Endothelial cell (in vitro differentiated cells): ENCODE results near the gene PIGC. TPM values are rescaled to one million over a fixed set of nuclear protein-coding genes. Genes with fewer than 3 reads are reported as not detected.

Experiments used
- DNase-seq: peaks from one replicate; pipeline ENCODE4 v3.0.0; 2021; ENCODE audit warnings: low spot score
- H3K27ac Mint-ChIP-seq: one replicate; pipeline ENCODE4 v1.8.0; 2021; ENCODE audit warnings: mixed read lengths, inconsistent platforms; ENCODE audit not compliant: unreplicated experiment
- H3K27me3 Mint-ChIP-seq: one replicate; pipeline ENCODE4 v1.8.0; 2021; ENCODE audit warnings: mild to moderate bottlenecking, moderate library complexity, mixed read lengths, inconsistent platforms; ENCODE audit not compliant: unreplicated experiment
- H3K36me3 Mint-ChIP-seq: one replicate; pipeline ENCODE4 v1.8.0; 2021; ENCODE audit warnings: mild to moderate bottlenecking, low read depth, mixed read lengths, inconsistent platforms; ENCODE audit not compliant: unreplicated experiment
- H3K4me1 Mint-ChIP-seq: one replicate; pipeline ENCODE4 v1.8.0; 2021; ENCODE audit warnings: mild to moderate bottlenecking, mixed read lengths, inconsistent platforms; ENCODE audit not compliant: unreplicated experiment
- H3K4me3 Mint-ChIP-seq: one replicate; pipeline ENCODE4 v1.8.0; 2021; ENCODE audit warnings: mild to moderate bottlenecking, mixed read lengths, inconsistent platforms; ENCODE audit not compliant: unreplicated experiment
- H3K9me3 Mint-ChIP-seq: one replicate; pipeline ENCODE4 v1.8.0; 2021; ENCODE audit warnings: mixed read lengths, inconsistent platforms; ENCODE audit not compliant: unreplicated experiment
- CTCF ChIP-seq: fragments of 200-600 bp; sonication (generic); IDR thresholded peaks from one replicate; pipeline ENCODE4 v1.5.0; 2021; ENCODE audit warnings: antibody characterized with exemption; ENCODE audit not compliant: unreplicated experiment
- total RNA-seq: library from RNA; stranded (reverse); fragmentation: NEBNext Ultra II Directional; extraction: Animal tissue kit (Norgen Biotek cat#: 25700); gene quantifications from one replicate; pipeline ENCODE4 v1.2.1, GENCODE V29; 2021; ENCODE audit not compliant: unreplicated experiment

Gene PIGC
- total RNA-seq, 1 donor from 2014 or later = 23.7 TPM

- Mint-ChIP-seq H3K9me3 (no peaks in the 10 kb centered on the region), H3K36me3 (no peaks in the 10 kb centered on the region), H3K4me3 (no peak overlapping the region), H3K27me3 (no peaks in the 10 kb centered on the region), H3K27ac (no peak overlapping the region), H3K4me1 (peaks cover 24% of the 10 kb centered on the region)
- no peak for DNase-seq
- no peak for TF ChIP-seq CTCF
Measured at GRCh38 chr1:172404121-172404520, 39.7 kb downstream of the PIGC start.

- Mint-ChIP-seq H3K27me3 (no peaks in the 10 kb centered on the region), H3K4me3 (no peak overlapping the region), H3K9me3 (no peaks in the 10 kb centered on the region), H3K4me1 (peaks cover 35% of the 10 kb centered on the region), H3K36me3 (no peaks in the 10 kb centered on the region), H3K27ac (no peak overlapping the region)
- DNase-seq = no peak
- no peak for TF ChIP-seq CTCF
Measured at GRCh38 chr1:172402878-172403569, 40.8 kb downstream of the PIGC start.

- Mint-ChIP-seq H3K4me1 (peaks cover 38% of the 10 kb centered on the region), H3K27me3 (no peaks in the 10 kb centered on the region), H3K36me3 (no peaks in the 10 kb centered on the region), H3K4me3 (no peak overlapping the region), H3K27ac (no peak overlapping the region), H3K9me3 (no peaks in the 10 kb centered on the region)
- peak; percentile 26 for TF ChIP-seq CTCF
- DNase-seq = no peak
Measured at GRCh38 chr1:172401892-172402291, 42.0 kb downstream of the PIGC start.

GRCh38 chr1:172401477-172401876 lies 42.4 kb downstream of the PIGC start:
- H3K27ac Mint-ChIP-seq = no peak overlapping the region
- H3K4me3 Mint-ChIP-seq = no peak overlapping the region
- TF ChIP-seq CTCF = no peak
- DNase-seq = no peak
- no peaks in the 10 kb centered on the region for H3K27me3 Mint-ChIP-seq
- no peaks in the 10 kb centered on the region for H3K9me3 Mint-ChIP-seq
- peaks cover 38% of the 10 kb centered on the region for H3K4me1 Mint-ChIP-seq
- H3K36me3 Mint-ChIP-seq = no peaks in the 10 kb centered on the region

GRCh38 chr1:172400722-172401105 lies 43.2 kb downstream of the PIGC start:
- Mint-ChIP-seq H3K4me3 (no peak overlapping the region), H3K36me3 (no peaks in the 10 kb centered on the region), H3K4me1 (peaks cover 38% of the 10 kb centered on the region), H3K9me3 (no peaks in the 10 kb centered on the region), H3K27me3 (no peaks in the 10 kb centered on the region), H3K27ac (peak overlapping the region; percentile 64)
- no peak for DNase-seq
- no peak for TF ChIP-seq CTCF
